Lung microvascular endothelial cell (primary cell): ENCODE data around the gene EYS. TPM values are rescaled to one million over a fixed set of nuclear protein-coding genes. Genes with fewer than 3 reads are reported as not detected.
A peak's percentile ranks its signal among the peaks of the same experiment; 100 is the strongest.

Experiments used
- DNase-seq, 2 donors: peaks; one replicate each; pipeline versions ENCODE4 v3.0.0 to v3.0.0-alpha.2; 2010; ENCODE audit warnings: low read depth in 2 of 2
- total RNA-seq: library from RNA; depleted of rRNA; stranded (reverse); fragments of >200 nt; gene quantifications from 2 replicates; pipeline ENCODE4 v1.2.1, GENCODE V29; 2014

Gene EYS
- total RNA-seq, 1 donor from 2014 or later = not detected

- DNase-seq = no peak
These were observed 723.9 kb downstream of the EYS start for GRCh38 chr6:64983089-64983488.

GRCh38 chr6:64973142-64973541 lies 733.9 kb downstream of the EYS start:
- no peak for DNase-seq

- DNase-seq = no peak
These were observed 737.9 kb downstream of the EYS start for GRCh38 chr6:64969139-64969538.

GRCh38 chr6:64955435-64955848 lies 751.6 kb downstream of the EYS start:
- peak in 1 of 2 donors; percentile 6 for DNase-seq

- no peak for DNase-seq
These were observed 757.8 kb downstream of the EYS start for GRCh38 chr6:64949257-64949656.

GRCh38 chr6:64948261-64948660 lies 758.8 kb downstream of the EYS start:
- DNase-seq = no peak

GRCh38 chr6:64945450-64945849 lies 761.6 kb downstream of the EYS start:
- no peak for DNase-seq

- peak in 1 of 2 donors; percentile 23 for DNase-seq
These were observed 774.5 kb downstream of the EYS start for GRCh38 chr6:64932486-64932885.

- DNase-seq = no peak
These were observed 776.3 kb downstream of the EYS start for GRCh38 chr6:64930681-64931080.

- DNase-seq = no peak
These were observed 781.0 kb downstream of the EYS start for GRCh38 chr6:64926051-64926450.

- no peak for DNase-seq
These were observed 786.8 kb downstream of the EYS start for GRCh38 chr6:64920257-64920656.

- DNase-seq = no peak
These were observed 792.9 kb downstream of the EYS start for GRCh38 chr6:64914124-64914523.

- no peak for DNase-seq
These were observed 794.1 kb downstream of the EYS start for GRCh38 chr6:64912966-64913365.

- no peak for DNase-seq
These were observed 798.9 kb downstream of the EYS start for GRCh38 chr6:64908104-64908503.

- peak in 1 of 2 donors; percentile 76 for DNase-seq
These were observed 802.4 kb downstream of the EYS start for GRCh38 chr6:64904616-64905015.

GRCh38 chr6:64902596-64902995 lies 804.4 kb downstream of the EYS start:
- no peak for DNase-seq

- DNase-seq = no peak
These were observed 810.1 kb downstream of the EYS start for GRCh38 chr6:64896939-64897338.

- no peak for DNase-seq
These were observed 811.1 kb downstream of the EYS start for GRCh38 chr6:64895945-64896344.

- peak in 1 of 2 donors; percentile 57 for DNase-seq
These were observed 816.4 kb downstream of the EYS start for GRCh38 chr6:64890609-64891008.

- no peak for DNase-seq
These were observed 817.9 kb downstream of the EYS start for GRCh38 chr6:64889144-64889543.

- DNase-seq = no peak
These were observed 832.2 kb downstream of the EYS start for GRCh38 chr6:64874776-64875175.

- DNase-seq = no peak
These were observed 834.4 kb downstream of the EYS start for GRCh38 chr6:64872633-64873032.

- DNase-seq = no peak
These were observed 845.9 kb downstream of the EYS start for GRCh38 chr6:64861039-64861651.

- DNase-seq = no peak
These were observed 846.8 kb downstream of the EYS start for GRCh38 chr6:64860203-64860602.
